Adrenal gland (tissue), 12 donors: ENCODE results near the gene SELENOT. TPM values are rescaled to one million over a fixed set of nuclear protein-coding genes. Genes with fewer than 3 reads are reported as not detected.

Experiments used
- DNase-seq, 7 donors: peaks; one replicate each; pipeline ENCODE4 v3.0.0-alpha.2; 2019 to 2020
- H3K27ac ChIP-seq, 5 donors: fragments of 200-600 bp; sonication (generic) in 4 of 5; 1 replicate in 3 of 5; 2 replicates in 2 of 5; pipeline versions ENCODE4 v1.5.1 to v1.8.0; 2016 to 2020; ENCODE audit warnings: mild to moderate bottlenecking in 1 of 5
- H3K27me3 ChIP-seq: fragments of 200-600 bp; 2 replicates; pipeline ENCODE4 v1.8.0; 2021
- H3K36me3 ChIP-seq, 2 donors: fragments of 200-600 bp; replicated peaks in 1 of 2; 1 replicate in 1 of 2; 2 replicates in 1 of 2; pipeline versions ENCODE4 v1.5.1 to v1.8.0; 2018 to 2022
- H3K4me1 ChIP-seq, 2 donors: fragments of 200-600 bp; replicated peaks in 1 of 2; 1 replicate in 1 of 2; 2 replicates in 1 of 2; pipeline versions ENCODE4 v1.5.1 to v1.8.0; 2018 to 2021
- H3K4me3 ChIP-seq, 4 donors: fragments of 200-600 bp; sonication (generic) in 3 of 4; one replicate each; pipeline ENCODE4 v1.5.1; 2016 to 2018
- H3K9me3 ChIP-seq, 3 donors: fragments of 200-600 bp; sonication (generic) in 1 of 3; replicated peaks in 1 of 3; 1 replicate in 2 of 3; 2 replicates in 1 of 3; pipeline versions ENCODE4 v1.5.1 to v1.8.0; 2016 to 2021
- POLR2A ChIP-seq, 2 donors: fragments of 450-650 bp; IDR thresholded peaks; one replicate each; pipeline ENCODE4 v1.6.1; 2017; ENCODE audit warnings: antibody characterized with exemption in 2 of 2, mild to moderate bottlenecking in 2 of 2, moderate library complexity in 1 of 2
- WGBS, 4 donors: extraction: QIAGEN DNeasy Blood & Tissue Kit in 2 of 4; methylation state at CpG; one replicate each; pipeline versions ENCODE4 v1.1.5 to v1.1.7; 2013 to 2017; 5-methylcytosine and 5-hydroxymethylcytosine counted together
- intact Hi-C, 2 donors: fragments of 100-400 bp; cut with DNase I; formaldehyde crosslinking; loops; one replicate each; pipeline versions ENCODE4 v1.14.1 to v1.15.0; 2022 to 2023
- polyA plus RNA-seq, 3 donors: library from polyadenylated mRNA; stranded (reverse); fragments of 200-250 nt in 2 of 3; fragments of 350-450 nt in 1 of 3; fragmentation: Illumina TruSeq in 1 of 3; extraction: RNeasy Lipid Tissue Mini Kit (QIAGEN cat#74804) in 1 of 3; gene quantifications; one replicate each; pipeline ENCODE4 v1.2.3, GENCODE V29; 2013 to 2014
- total RNA-seq, 9 donors: library from RNA; depleted of rRNA in 4 of 9; stranded (reverse); fragments of >200 nt in 4 of 9; fragments of 120-200 nt in 1 of 9; fragmentation: NEBNext Ultra II Directional in 1 of 9; extraction: Animal tissue kit (Norgen Biotek cat#: 25700) in 1 of 9; gene quantifications; one replicate each; pipeline versions ENCODE4 v1.1.0 to v1.2.4, GENCODE V29; 2013 to 2023
- TF ChIP-seq, protein P1 (sequence below), 6 experiments: fragments of 450-650 bp in 4 of 6; fragments of 200-600 bp in 2 of 6; sonication (generic) in 1 of 6; IDR thresholded peaks; 1 replicate in 5 of 6; 2 replicates in 1 of 6; pipeline versions ENCODE4 v1.5.1 to v1.8.0; 2016 to 2021; ENCODE audit warnings: antibody characterized with exemption in 6 of 6, mild to moderate bottlenecking in 2 of 6, moderate library complexity in 1 of 6
- donor health status: healthy with polysubstance abuse.
- donor health status: Bipolar disorder and iron deficiency.
- donor health status: DM: yes; HTN: yes; CAD: no.
- donor health status: DM: no; HTN: no; CAD: no.
- donor health status: DM: no; HTN: no; CAD: no.
- donor health status: DM: yes; HTN: yes; CAD: no.

Gene SELENOT
- total and polyA plus RNA-seq, 12 donors, result 19.4 to 323 (median 151) TPM

DNA sequence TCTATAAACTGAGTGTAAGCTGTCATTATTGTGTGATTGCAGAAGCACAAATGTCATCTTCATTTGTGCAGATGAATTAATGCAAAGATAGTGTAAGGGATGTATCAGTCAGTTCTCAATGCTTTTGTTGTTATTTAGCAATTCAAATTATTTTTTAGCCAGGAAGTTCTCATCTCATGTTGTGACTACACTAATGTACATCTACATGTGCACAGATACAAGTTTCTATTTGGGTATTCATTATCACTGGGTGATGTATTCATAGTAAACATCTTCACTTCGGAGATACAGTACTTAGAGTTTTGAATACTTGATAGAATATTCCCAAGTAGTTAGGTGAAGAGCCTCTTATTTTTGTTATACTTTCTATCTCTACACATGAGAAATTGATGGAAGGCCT is 45.4 kb upstream of the SELENOT start:
- H3K36me3 ChIP-seq, result peaks cover 0 to 23% of the 10 kb centered on the region in 2 donors
- H3K4me1 ChIP-seq, result peaks cover 0 to 13% of the 10 kb centered on the region in 2 donors
- H3K4me3 ChIP-seq, result no peak overlapping the region
- H3K9me3 ChIP-seq, result no peaks in the 10 kb centered on the region
- H3K27me3 ChIP-seq, result no peaks in the 10 kb centered on the region
- DNase-seq, result no peak
- WGBS, 4 donors, result 85 to 97% (median 90%) methylated on average over 1 of the region's 1 CpG
- TF ChIP-seq, protein P1, sequence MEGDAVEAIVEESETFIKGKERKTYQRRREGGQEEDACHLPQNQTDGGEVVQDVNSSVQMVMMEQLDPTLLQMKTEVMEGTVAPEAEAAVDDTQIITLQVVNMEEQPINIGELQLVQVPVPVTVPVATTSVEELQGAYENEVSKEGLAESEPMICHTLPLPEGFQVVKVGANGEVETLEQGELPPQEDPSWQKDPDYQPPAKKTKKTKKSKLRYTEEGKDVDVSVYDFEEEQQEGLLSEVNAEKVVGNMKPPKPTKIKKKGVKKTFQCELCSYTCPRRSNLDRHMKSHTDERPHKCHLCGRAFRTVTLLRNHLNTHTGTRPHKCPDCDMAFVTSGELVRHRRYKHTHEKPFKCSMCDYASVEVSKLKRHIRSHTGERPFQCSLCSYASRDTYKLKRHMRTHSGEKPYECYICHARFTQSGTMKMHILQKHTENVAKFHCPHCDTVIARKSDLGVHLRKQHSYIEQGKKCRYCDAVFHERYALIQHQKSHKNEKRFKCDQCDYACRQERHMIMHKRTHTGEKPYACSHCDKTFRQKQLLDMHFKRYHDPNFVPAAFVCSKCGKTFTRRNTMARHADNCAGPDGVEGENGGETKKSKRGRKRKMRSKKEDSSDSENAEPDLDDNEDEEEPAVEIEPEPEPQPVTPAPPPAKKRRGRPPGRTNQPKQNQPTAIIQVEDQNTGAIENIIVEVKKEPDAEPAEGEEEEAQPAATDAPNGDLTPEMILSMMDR (IDR thresholded peaks at IDR 0.05), result no peak
- no peak for TF ChIP-seq POLR2A (IDR thresholded peaks at IDR 0.05)
- intact Hi-C loops, result no loop called here
- H3K27ac ChIP-seq, result no peak overlapping the region

- Histone ChIP-seq H3K36me3 (peaks cover 0 to 61% of the 10 kb centered on the region in 2 donors), H3K4me3 (no peak overlapping the region), H3K4me1 (no peaks in the 10 kb centered on the region), H3K27ac (no peak overlapping the region), H3K9me3 (no peaks in the 10 kb centered on the region), H3K27me3 (no peaks in the 10 kb centered on the region)
- no peak for DNase-seq
- intact Hi-C loops, result no loop called here
- TF ChIP-seq, protein P1 (IDR thresholded peaks at IDR 0.05), result no peak
- TF ChIP-seq POLR2A (IDR thresholded peaks at IDR 0.05), result no peak
- WGBS, 4 donors, result 74 to 98% (median 82%) methylated on average over 2 of the region's 2 CpGs
These were observed 38.9 kb upstream of the SELENOT start for GRCh38 chr3:150564243-150564642.

DNA sequence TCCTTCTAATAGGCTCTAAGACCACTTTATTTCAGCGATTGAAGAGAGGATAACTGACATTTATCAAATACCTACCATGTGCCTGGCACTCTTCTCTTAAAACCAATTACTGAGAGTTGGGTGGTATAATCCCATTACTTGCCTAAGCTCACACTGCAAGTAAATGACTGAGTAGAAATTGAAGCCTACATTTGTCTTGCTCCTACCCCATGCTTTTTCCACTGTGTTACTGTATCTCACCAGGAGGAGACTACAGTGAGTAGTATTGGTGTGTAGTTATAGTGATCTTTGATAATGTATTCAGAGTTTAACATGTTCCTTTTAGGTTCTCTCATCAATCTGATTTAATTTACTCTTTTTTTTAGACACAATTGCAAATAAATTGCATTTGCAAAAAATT is 35.8 kb upstream of the SELENOT start:
- WGBS, 4 donors, result 88 to 95% (median 94%) methylated on average over 1 of the region's 1 CpG
- no peak for DNase-seq
- no peak for TF ChIP-seq POLR2A (IDR thresholded peaks at IDR 0.05)
- TF ChIP-seq, protein P1 (IDR thresholded peaks at IDR 0.05), result no peak
- no peaks in the 10 kb centered on the region for H3K27me3 ChIP-seq
- H3K9me3 ChIP-seq, result no peaks in the 10 kb centered on the region
- peaks cover 0 to 72% of the 10 kb centered on the region in 2 donors for H3K36me3 ChIP-seq
- intact Hi-C loops, result no loop called here
- H3K27ac ChIP-seq, result no peak overlapping the region
- H3K4me3 ChIP-seq, result no peak overlapping the region
- H3K4me1 ChIP-seq, result no peaks in the 10 kb centered on the region

- no peaks in the 10 kb centered on the region for H3K27me3 ChIP-seq
- H3K36me3 ChIP-seq, result peaks cover 0 to 48% of the 10 kb centered on the region in 2 donors
- no peak for TF ChIP-seq POLR2A (IDR thresholded peaks at IDR 0.05)
- TF ChIP-seq, protein P1 (IDR thresholded peaks at IDR 0.05), result peak in 1 of 6 experiments; percentile 8
- intact Hi-C loops, result no loop called here
- H3K27ac ChIP-seq, result no peak overlapping the region
- DNase-seq, result no peak
- H3K4me1 ChIP-seq, result no peaks in the 10 kb centered on the region
- 55 to 79% (median 66%) methylated on average over 1 of the region's 1 CpG for WGBS, 4 donors
- H3K9me3 ChIP-seq, result no peaks in the 10 kb centered on the region
- no peak overlapping the region for H3K4me3 ChIP-seq
These were observed 25.3 kb upstream of the SELENOT start for GRCh38 chr3:150577855-150578254.
